ENCODE data around the gene LEAP2. TPM values are rescaled to one million over a fixed set of nuclear protein-coding genes. Genes with fewer than 3 reads are reported as not detected.

The LEAP2 gene
- total and polyA plus RNA-seq, 2 of the 8 experiments (the other 6 are each of a cell fraction or from before 2014, with no cell fraction given) = 1.8 to 2.9 TPM

GRCh38 chr5:132853323-132853722 is 20.1 kb upstream of the LEAP2 start:
- Histone ChIP-seq H3K23ac (ENCODE audit: insufficient read length) (no peak overlapping the region), H4K8ac (ENCODE audit: extremely low read depth, insufficient read depth, low read length) (no peak overlapping the region), H3K18ac (ENCODE audit: extremely low read depth, low read length) (no peak overlapping the region), H2BK20ac (ENCODE audit: low read length) (no peak overlapping the region), H2AK5ac (ENCODE audit: low read depth, low read length) (no peak overlapping the region), H4K20me1 (replicated peaks in 1 of 2; ENCODE audit: control insufficient read depth in 1 of 2, insufficient read depth in 2 of 2, low read length in 2 of 2) (no peaks in the 10 kb centered on the region), H3K56ac (replicated peaks; ENCODE audit: insufficient read length, low read depth, low read length) (no peak overlapping the region), H3K9ac (replicated peaks in 1 of 4; ENCODE audit: extremely low read depth in 1 of 4, low read depth in 3 of 4, low read length in 3 of 4) (no peak overlapping the region), H3K79me1 (ENCODE audit: low read depth, low read length) (no peaks in the 10 kb centered on the region), H3K23me2 (ENCODE audit: low read depth, low read length) (no peaks in the 10 kb centered on the region), H3K9me3 (ENCODE audit: insufficient read depth in 2 of 2, low read depth in 1 of 2, low read length in 1 of 2) (no peaks in the 10 kb centered on the region), H4K91ac (replicated peaks; ENCODE audit: insufficient read length, low read length) (no peak overlapping the region), H2BK15ac (ENCODE audit: low read length) (no peak overlapping the region), H4K5ac (ENCODE audit: insufficient read length, low read depth, low read length) (no peak overlapping the region), H3K4me3 (ENCODE audit: extremely low read depth in 1 of 4, insufficient read depth in 2 of 4, low read depth in 3 of 4, low read length in 4 of 4) (no peak overlapping the region), H2BK120ac (replicated peaks; ENCODE audit: low read depth, low read length) (no peak overlapping the region), H2AFZ (ENCODE audit: low read length) (no peak overlapping the region), H3K4me1 (replicated peaks in 1 of 4; ENCODE audit: control insufficient read depth in 3 of 4, insufficient read depth in 4 of 4, low read length in 3 of 4) (peaks cover 0 to 1% (median 0%) of the 10 kb centered on the region in 4 experiments; a peak in 1 of 7 replicates), H3K14ac (ENCODE audit: insufficient read length) (no peak overlapping the region), H3K4me2 (ENCODE audit: insufficient read depth in 1 of 2, low read depth in 2 of 2, low read length in 2 of 2) (no peak overlapping the region), H3K4ac (replicated peaks; ENCODE audit: insufficient read length, low read depth, low read length) (no peak overlapping the region), H2BK12ac (ENCODE audit: low read depth, low read length) (no peak overlapping the region), H3K27ac (ENCODE audit: low read depth, low read length) (no peak overlapping the region), H2BK5ac (ENCODE audit: low read depth, low read length) (no peak overlapping the region), H3K27me3 (replicated peaks in 1 of 4; ENCODE audit: control insufficient read depth in 3 of 4, extremely low read depth in 1 of 4, insufficient read depth in 3 of 4, low read length in 3 of 4) (no peaks in the 10 kb centered on the region), H3K36me3 (ENCODE audit: control insufficient read depth in 2 of 4, insufficient read depth in 4 of 4, low read length in 3 of 4) (no peaks in the 10 kb centered on the region), H3K79me2 (ENCODE audit: control insufficient read depth in 1 of 2, insufficient read depth in 2 of 2, low read length in 2 of 2) (no peaks in the 10 kb centered on the region)
- no peak for DNase-seq (ENCODE audit: low read depth in 1 of 2, low spot score in 2 of 2)
- no peak for FAIRE-seq
- TF ChIP-seq TCF12 (IDR thresholded peaks at IDR 0.05; ENCODE audit: low read depth, low read length) = no peak
- POLR2A ChIA-PET (ENCODE audit: partially characterized antibody) = interaction anchor here (1.5 to 1.6 kb wide), 3 partner anchors 10 to 30 kb away, joined by 3 to 4 read pairs (median 3); partner anchors contain the start of genes GDF9 and UQCRQ
- CTCF ChIA-PET (ENCODE audit: partially characterized antibody) = interaction anchor here (1.8 to 32.2 kb wide), 3 partner anchors 8 to 24 kb away, joined by 4 to 465 read pairs (median 30); partner anchors contain the start of genes GDF9, SHROOM1 and UQCRQ
- WGBS, 2 experiments (ENCODE audit: extremely low coverage in 1 of 2, insufficient coverage in 1 of 2, insufficient read length in 1 of 2, insufficient replicate concordance in 2 of 2, low coverage in 1 of 2, low lambda C conversion rate in 2 of 2, missing lambda C conversion rate in 1 of 2) = 86% methylated on average over 3 of the region's 3 CpGs; no CpG with 5 or more reads in 1 of the 2 experiments

All from H1 (cell line).